Thyroid gland (tissue), 4 donors: Measurements from ENCODE around the gene GH2. TPM values are rescaled to one million over a fixed set of nuclear protein-coding genes. Genes with fewer than 3 reads are reported as not detected.
"Not testable (repeated sequence)": the region's sequence is repeated elsewhere in the genome, so short reads cannot be mapped to it uniquely, and the experiment has no call there.

Experiments
- DNase-seq, 2 donors: peaks; one replicate each; pipeline ENCODE4 v3.0.0-alpha.2; 2019
- H3K27ac ChIP-seq, 3 donors: fragments of 200-600 bp; sonication (generic); 1 replicate in 2 of 3; 2 replicates in 1 of 3; pipeline ENCODE4 v1.5.1; 2016 to 2019; ENCODE audit warnings: mild to moderate bottlenecking in 1 of 3, moderate library complexity in 1 of 3
- H3K27me3 ChIP-seq: fragments of 200-600 bp; sonication (generic); one replicate; pipeline ENCODE4 v1.5.1; 2019
- H3K36me3 ChIP-seq, 2 donors: fragments of 200-600 bp; sonication (generic); one replicate each; pipeline ENCODE4 v1.5.1; 2016 to 2019
- H3K4me1 ChIP-seq, 2 donors: fragments of 200-600 bp; sonication (generic); one replicate each; pipeline ENCODE4 v1.5.1; 2017 to 2019
- H3K4me3 ChIP-seq, 3 donors: fragments of 200-600 bp; sonication (generic); replicated peaks in 1 of 3; 1 replicate in 2 of 3; 2 replicates in 1 of 3; pipeline ENCODE4 v1.5.1; 2016; ENCODE audit warnings: mild to moderate bottlenecking in 1 of 3
- H3K9me3 ChIP-seq: fragments of 200-600 bp; sonication (generic); one replicate; pipeline ENCODE4 v1.5.1; 2017
- POLR2A ChIP-seq, 2 donors: fragments of 450-650 bp; IDR thresholded peaks; one replicate each; pipeline ENCODE4 v1.6.1; 2017; ENCODE audit warnings: antibody characterized with exemption in 2 of 2, mild to moderate bottlenecking in 2 of 2, moderate library complexity in 1 of 2
- WGBS, 2 donors: methylation state at CpG; one replicate each; pipeline ENCODE4 v1.1.5; 2017; 5-methylcytosine and 5-hydroxymethylcytosine counted together
- intact Hi-C: fragments of 100-400 bp; cut with DNase I; formaldehyde crosslinking; loops from one replicate; pipeline ENCODE4 v1.15.1; 2023
- total RNA-seq, 4 donors: library from RNA; depleted of rRNA; stranded (reverse); fragments of >200 nt; gene quantifications; one replicate each; pipeline ENCODE4 v1.2.3, GENCODE V29; 2016
- TF ChIP-seq, protein P1 (sequence below), 6 experiments: fragments of 200-600 bp in 3 of 6; fragments of 450-650 bp in 3 of 6; sonication (generic) in 3 of 6; IDR thresholded peaks; one replicate each; pipeline ENCODE4 v1.5.1; 2016 to 2019; ENCODE audit warnings: antibody characterized with exemption in 6 of 6, mild to moderate bottlenecking in 2 of 6, inconsistent platforms in 1 of 6, moderate library complexity in 1 of 6

The GH2 gene
- total RNA-seq, 4 donors from 2014 or later, result not detected

DNA sequence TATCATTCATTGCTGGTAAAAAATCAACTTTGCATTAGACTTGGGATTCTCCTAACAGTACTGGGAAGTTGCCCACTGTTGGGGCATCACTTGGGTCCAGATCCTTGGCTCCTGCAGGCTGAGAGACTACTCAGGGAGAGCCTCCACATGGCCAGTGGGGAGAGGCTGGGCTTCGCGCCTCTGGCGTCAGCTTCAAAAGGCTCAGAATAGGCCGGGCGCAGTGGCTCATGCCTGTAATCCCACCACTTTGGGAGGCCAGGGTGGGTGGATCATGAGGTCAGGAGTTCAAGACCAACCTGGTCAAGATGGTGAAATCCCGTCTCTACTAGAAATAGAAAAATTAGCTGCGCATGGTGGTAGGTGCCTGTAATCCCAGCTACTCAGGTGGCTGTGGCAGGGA is 32.7 kb upstream of the GH2 start:
- Histone ChIP-seq H3K4me3 (no peak overlapping the region), H3K36me3 (no peaks in the 10 kb centered on the region), H3K9me3 (no peaks in the 10 kb centered on the region), H3K27ac (no peak overlapping the region), H3K27me3 (no peaks in the 10 kb centered on the region), H3K4me1 (no peaks in the 10 kb centered on the region)
- intact Hi-C loops, result loop anchor here (5.0 kb wide), 1 partner anchor 218 kb away; the partner anchor contains the start of gene ERN1
- TF ChIP-seq, protein P1, sequence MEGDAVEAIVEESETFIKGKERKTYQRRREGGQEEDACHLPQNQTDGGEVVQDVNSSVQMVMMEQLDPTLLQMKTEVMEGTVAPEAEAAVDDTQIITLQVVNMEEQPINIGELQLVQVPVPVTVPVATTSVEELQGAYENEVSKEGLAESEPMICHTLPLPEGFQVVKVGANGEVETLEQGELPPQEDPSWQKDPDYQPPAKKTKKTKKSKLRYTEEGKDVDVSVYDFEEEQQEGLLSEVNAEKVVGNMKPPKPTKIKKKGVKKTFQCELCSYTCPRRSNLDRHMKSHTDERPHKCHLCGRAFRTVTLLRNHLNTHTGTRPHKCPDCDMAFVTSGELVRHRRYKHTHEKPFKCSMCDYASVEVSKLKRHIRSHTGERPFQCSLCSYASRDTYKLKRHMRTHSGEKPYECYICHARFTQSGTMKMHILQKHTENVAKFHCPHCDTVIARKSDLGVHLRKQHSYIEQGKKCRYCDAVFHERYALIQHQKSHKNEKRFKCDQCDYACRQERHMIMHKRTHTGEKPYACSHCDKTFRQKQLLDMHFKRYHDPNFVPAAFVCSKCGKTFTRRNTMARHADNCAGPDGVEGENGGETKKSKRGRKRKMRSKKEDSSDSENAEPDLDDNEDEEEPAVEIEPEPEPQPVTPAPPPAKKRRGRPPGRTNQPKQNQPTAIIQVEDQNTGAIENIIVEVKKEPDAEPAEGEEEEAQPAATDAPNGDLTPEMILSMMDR (IDR thresholded peaks at IDR 0.05), result no peak
- no peak for TF ChIP-seq POLR2A (IDR thresholded peaks at IDR 0.05)
- no peak for DNase-seq
- 97% methylated on average over 7 of the region's 7 CpGs for WGBS, 2 donors

DNA sequence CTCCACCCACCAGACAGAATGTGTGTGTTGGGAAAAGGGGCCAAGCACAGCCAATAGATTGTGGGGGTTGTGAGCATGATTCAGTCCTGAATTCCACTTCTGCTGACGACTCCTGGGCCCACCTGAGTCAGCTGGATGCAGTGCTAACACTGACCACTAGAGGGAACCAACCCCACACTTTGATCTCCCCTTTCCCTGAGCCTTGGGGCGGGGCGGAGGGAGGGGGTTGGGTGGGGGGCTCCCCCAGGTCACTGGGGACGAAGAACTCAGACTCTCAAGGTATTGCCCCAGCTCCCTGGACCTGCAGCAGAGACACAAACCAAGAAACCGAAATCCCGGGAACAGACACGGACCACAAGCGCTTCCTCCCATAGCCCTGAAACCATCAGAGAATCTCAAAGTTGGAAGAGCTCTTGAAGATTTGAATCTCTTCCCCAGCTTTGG is 29.9 kb upstream of the GH2 start:
- H3K4me1 ChIP-seq, result no peaks in the 10 kb centered on the region
- peak; percentile 38 to 43 for DNase-seq
- no peak for TF ChIP-seq POLR2A (IDR thresholded peaks at IDR 0.05)
- TF ChIP-seq, protein P1 (IDR thresholded peaks at IDR 0.05), result peak; percentile 51 to 91 (median 61)
- 44 to 64% methylated on average over 5 to 6 of the region's 8 CpGs for WGBS, 2 donors
- H3K4me3 ChIP-seq, result no peak overlapping the region
- H3K9me3 ChIP-seq, result no peaks in the 10 kb centered on the region
- H3K27ac ChIP-seq, result no peak overlapping the region
- no peaks in the 10 kb centered on the region for H3K27me3 ChIP-seq
- H3K36me3 ChIP-seq, result no peaks in the 10 kb centered on the region
- intact Hi-C loops, result loop anchor here (5.0 kb wide), 1 partner anchor 221 kb away; the partner anchor contains the start of gene ERN1

DNA sequence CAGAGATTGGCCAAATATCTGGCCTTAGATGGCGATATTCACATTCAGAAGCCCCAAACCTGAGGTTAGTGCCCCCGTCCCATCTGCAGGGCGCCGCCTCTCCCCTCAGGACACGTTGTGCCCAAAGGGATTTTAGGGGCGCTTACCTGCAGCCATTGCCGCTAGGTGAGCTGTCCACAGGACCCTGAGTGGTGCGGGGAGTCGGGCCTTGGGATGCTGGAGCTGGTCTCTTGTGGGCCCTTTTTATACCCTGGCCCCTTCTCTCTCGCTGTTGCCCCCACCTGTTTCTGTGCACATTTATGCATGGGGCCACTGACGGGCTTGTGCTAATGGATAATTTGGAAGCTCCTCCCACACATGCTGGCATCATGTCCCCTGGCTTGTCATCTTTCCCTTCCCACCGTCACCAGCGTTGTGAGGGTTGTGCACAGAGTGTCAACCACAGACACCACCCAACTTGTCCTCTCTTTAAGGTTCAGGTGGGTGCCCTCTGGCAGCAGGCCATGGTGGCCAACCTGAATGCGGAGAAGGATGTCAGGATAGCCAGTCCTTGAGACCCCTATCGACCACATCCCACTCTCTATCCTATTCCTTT is 29.4 kb upstream of the GH2 start, which contains the start of gene CSHL1:
Gene CSHL1 (minus strand): TSS at position 218 of the 595 bp plus-strand sequence. CDS start 62 bp downstream, at position 156.
- TF ChIP-seq POLR2A (IDR thresholded peaks at IDR 0.05), result no peak
- TF ChIP-seq, protein P1 (IDR thresholded peaks at IDR 0.05), result no peak
- WGBS, 2 donors, result 79 to 86% methylated on average over 15 of the region's 15 CpGs
- no peak within 1 kb of the TSS for H3K4me3 ChIP-seq

DNA sequence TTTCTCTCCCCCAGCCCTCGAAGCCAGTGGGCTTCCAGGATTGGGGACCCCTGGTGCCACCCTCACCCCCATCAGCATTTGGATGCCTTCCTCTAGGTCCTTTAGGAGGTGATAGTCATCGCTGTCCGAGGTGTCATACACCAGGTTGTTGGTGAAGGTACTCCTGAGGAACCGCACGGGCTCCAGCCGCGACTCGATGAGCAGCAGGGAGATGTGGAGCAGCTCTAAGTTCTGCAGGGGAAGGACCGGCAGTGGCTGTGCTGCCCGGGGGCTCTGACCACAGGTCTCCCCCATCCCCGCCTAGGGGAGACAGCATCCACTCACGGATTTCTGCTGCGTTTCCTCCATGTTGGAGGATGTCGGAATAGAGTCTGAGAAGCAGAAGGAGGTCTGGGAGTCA is 28.4 kb upstream of the GH2 start:
- TF ChIP-seq POLR2A (IDR thresholded peaks at IDR 0.05), result no peak
- TF ChIP-seq, protein P1 (IDR thresholded peaks at IDR 0.05), result no peak
- no peaks in the 10 kb centered on the region for H3K9me3 ChIP-seq
- H3K4me3 ChIP-seq, result no peak overlapping the region
- no peaks in the 10 kb centered on the region for H3K27me3 ChIP-seq
- no peaks in the 10 kb centered on the region for H3K4me1 ChIP-seq
- intact Hi-C loops, result loop anchor here (5.0 kb wide), 1 partner anchor 222 kb away; the partner anchor contains the start of gene ERN1
- no peak for DNase-seq
- H3K27ac ChIP-seq, result no peak overlapping the region
- whole genome bisulfite sequencing, 2 donors, result 76 to 86% methylated on average over 7 to 14 of the region's 14 CpGs
- H3K36me3 ChIP-seq, result no peaks in the 10 kb centered on the region

More for the DNA sequence above, 29.4 kb upstream of the GH2 start, which contains the start of gene CSHL1:
- Histone ChIP-seq H3K27ac (no peak within 1 kb of the TSS), H3K27me3 (no peaks in the 10 kb centered on the region), H3K4me1 (no peaks in the 10 kb centered on the region), H3K9me3 (no peaks in the 10 kb centered on the region), H3K36me3 (no peaks in the 10 kb centered on the region)
- intact Hi-C loops, result loop anchor here (5.0 kb wide), 1 partner anchor 221 kb away; the partner anchor contains the start of gene ERN1
- DNase-seq, result no peak

DNA sequence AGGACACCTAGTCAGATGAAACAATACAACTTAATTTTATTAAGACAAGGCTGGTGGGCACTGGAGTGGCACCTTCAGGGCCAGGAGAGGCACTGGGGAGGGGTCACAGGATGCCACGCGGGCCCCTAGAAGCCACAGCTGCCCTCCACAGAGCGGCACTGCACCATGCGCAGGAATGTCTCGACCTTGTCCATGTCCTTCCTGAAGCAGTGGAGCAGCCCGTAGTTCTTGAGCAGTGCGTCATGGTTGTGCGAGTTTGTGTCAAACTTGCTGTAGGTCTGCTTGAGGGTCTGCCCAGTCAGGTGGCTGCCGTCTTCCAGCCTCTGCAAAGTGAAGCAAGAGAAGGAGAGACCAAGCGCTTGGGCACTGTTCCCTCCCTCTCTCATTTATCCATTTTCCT is 27.8 kb upstream of the GH2 start:
- H3K36me3 ChIP-seq, H3K4me3 ChIP-seq, intact Hi-C loops, H3K27me3 ChIP-seq, H3K4me1 ChIP-seq, H3K27ac ChIP-seq, H3K9me3 ChIP-seq: not testable (repeated sequence)
- WGBS, 2 donors, result 47 to 48% methylated on average over 6 to 10 of the region's 10 CpGs
- peak; percentile 50 to 51 for DNase-seq

DNA sequence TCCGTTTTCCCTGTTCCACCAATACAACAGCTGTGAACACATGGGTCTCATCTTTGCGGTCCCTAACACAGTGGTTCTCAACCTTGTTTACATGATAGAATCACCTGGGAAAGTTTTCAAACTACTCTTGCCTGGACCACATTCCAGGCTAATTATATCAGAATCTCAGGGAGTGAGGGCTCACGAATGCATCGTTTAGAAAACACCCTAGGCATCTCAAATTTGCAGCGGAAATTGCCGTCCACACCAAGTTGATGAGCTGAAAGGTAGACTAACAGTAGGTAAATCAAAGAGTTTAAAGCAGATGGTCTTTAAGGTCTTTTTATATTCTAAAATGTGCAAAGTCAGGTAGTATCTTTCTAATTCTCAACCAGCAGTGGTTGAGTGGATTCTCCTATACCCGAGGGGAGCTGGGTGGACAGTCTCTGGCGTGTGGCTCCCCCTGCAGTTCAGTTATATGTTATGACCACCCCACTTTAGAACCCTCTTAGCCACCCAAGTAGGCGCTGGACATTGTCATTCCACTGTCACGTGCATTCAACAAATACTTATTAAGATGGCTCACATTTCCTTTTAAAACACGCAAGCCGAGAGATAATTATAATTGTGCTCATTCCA is 25.5 kb upstream of the GH2 start:
- H3K4me1 ChIP-seq, H3K4me3 ChIP-seq, H3K27me3 ChIP-seq, H3K9me3 ChIP-seq, intact Hi-C loops, DNase-seq, H3K27ac ChIP-seq, H3K36me3 ChIP-seq: not testable (repeated sequence)
- WGBS, 2 donors, result 61 to 67% methylated on average over 12 of the region's 12 CpGs

DNA sequence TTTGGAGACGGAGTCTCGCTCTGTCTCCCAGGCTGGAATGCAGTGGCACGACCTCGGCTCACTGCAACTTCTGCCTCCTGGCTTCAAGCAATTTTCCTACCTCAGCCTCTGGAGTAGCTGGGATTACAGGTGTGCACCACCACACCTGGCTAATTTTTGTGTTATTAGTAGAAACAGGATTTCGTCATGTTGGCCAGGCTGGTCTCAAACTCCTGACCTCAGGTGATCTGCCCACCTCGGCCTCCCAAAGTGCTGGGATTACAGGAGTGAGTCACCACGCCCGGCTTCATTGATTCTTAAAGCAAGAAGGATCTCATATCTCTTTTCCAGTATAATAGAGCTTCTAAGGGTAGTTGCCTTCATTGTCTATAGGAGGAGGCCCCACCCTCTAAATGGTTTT is 23.1 kb upstream of the GH2 start:
- intact Hi-C loops, H3K27me3 ChIP-seq, DNase-seq, H3K9me3 ChIP-seq, H3K27ac ChIP-seq, H3K4me1 ChIP-seq, H3K36me3 ChIP-seq, H3K4me3 ChIP-seq: not testable (repeated sequence)
- WGBS, 2 donors, result 95 to 97% methylated on average over 8 of the region's 8 CpGs
